SJCRH30 (cell line): ENCODE measurements around the gene EVPL. TPM values are rescaled to one million over a fixed set of nuclear protein-coding genes. Genes with fewer than 3 reads are reported as not detected.

Experiments
- DNase-seq, 2 experiments: peaks; one replicate each; pipeline ENCODE4 v3.0.0-alpha.2; 2015 to 2020
- H3K27ac ChIP-seq: fragments of 250-450 bp; sonication (Bioruptor Pico); 2 replicates; pipeline ENCODE4 v1.5.1; 2020; ENCODE audit warnings: mild to moderate bottlenecking, moderate library complexity
- H3K27me3 ChIP-seq: fragments of 250-450 bp; sonication (Bioruptor Pico); 2 replicates; pipeline ENCODE4 v1.5.1; 2020; ENCODE audit warnings: mild to moderate bottlenecking, moderate library complexity
- H3K36me3 ChIP-seq: fragments of 250-450 bp; sonication (Bioruptor Pico); 2 replicates; pipeline ENCODE4 v1.5.1; 2020; ENCODE audit warnings: mild to moderate bottlenecking, moderate library complexity
- H3K4me1 ChIP-seq: fragments of 250-450 bp; sonication (Bioruptor Pico); 2 replicates; pipeline ENCODE4 v1.5.1; 2020; ENCODE audit warnings: mild to moderate bottlenecking, moderate library complexity
- H3K4me3 ChIP-seq: fragments of 250-450 bp; sonication (Bioruptor Pico); 2 replicates; pipeline ENCODE4 v1.5.1; 2020; ENCODE audit warnings: mild to moderate bottlenecking, moderate library complexity
- H3K9me3 ChIP-seq: fragments of 250-450 bp; sonication (Bioruptor Pico); replicated peaks from 2 replicates; pipeline ENCODE4 v1.5.1; 2020; ENCODE audit warnings: mild to moderate bottlenecking, moderate library complexity
- total RNA-seq: library from RNA; depleted of rRNA; stranded (reverse); fragments of >200 nt; shearing (Covaris generic); gene quantifications from 2 replicates; pipeline ENCODE4 v1.2.3, GENCODE V29; 2014

EVPL gene
- total RNA-seq, 1 experiment from 2014 or later = 1.1 TPM

DNA sequence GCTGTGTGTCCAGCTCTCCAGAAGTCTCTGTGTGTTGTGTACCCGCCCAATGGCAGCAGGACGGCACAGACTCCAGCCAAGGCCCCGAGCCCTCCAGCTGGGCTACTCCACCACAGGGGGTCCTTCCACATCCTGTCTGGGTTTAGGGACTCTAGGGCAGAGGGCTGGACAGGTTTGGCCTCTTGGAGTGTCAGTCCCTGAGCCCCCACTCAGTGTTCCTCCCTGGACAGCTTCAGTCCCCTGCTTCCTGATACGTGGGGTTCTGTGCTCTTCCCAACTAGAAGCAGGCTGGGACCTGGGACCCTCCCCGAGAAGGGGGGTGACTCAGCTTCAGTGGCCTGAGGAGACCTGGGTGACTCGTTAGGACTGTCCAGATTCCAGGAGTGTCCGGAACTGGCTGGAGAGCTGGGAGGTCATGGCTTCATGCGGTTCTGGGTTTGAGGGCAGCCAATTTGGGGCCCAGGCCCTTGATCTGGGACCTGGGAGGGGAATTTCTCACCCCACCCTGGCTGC is 22.3 kb downstream of the EVPL start:
- Histone ChIP-seq H3K9me3 (no peaks in the 10 kb centered on the region), H3K4me1 (peaks cover 13% of the 10 kb centered on the region; the same call in 1 of the 2 replicates), H3K4me3 (no peak overlapping the region), H3K27me3 (no peaks in the 10 kb centered on the region), H3K27ac (peak overlapping the region; percentile 39), H3K36me3 (no peaks in the 10 kb centered on the region)
- no peak for DNase-seq

- Histone ChIP-seq H3K36me3 (no peaks in the 10 kb centered on the region), H3K4me3 (no peak overlapping the region), H3K9me3 (no peaks in the 10 kb centered on the region), H3K27ac (no peak overlapping the region), H3K27me3 (no peaks in the 10 kb centered on the region), H3K4me1 (peaks cover 13% of the 10 kb centered on the region; the same call in 1 of the 2 replicates)
- DNase-seq = no peak
Observed at GRCh38 chr17:76003915-76004314, 23.2 kb downstream of the EVPL start.

DNA sequence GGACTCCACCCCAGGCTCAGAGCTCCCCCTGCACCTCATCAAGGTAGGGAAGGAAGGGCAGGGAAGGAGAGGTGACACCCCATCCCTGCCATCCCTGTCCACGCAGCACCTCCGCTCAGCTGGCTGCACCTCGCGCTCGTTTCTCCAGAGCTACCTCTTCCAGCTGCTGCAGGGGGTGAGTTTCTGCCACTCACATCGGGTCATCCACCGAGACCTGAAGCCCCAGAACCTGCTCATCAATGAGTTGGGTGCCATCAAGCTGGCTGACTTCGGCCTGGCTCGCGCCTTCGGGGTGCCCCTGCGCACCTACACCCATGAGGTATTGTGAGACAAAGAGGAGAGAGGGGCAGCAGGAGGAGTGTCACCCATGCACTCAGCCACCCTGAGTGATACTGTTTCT is 25.0 kb downstream of the EVPL start:
- Histone ChIP-seq H3K9me3 (no peaks in the 10 kb centered on the region), H3K27ac (no peak overlapping the region), H3K4me3 (no peak overlapping the region), H3K27me3 (no peaks in the 10 kb centered on the region), H3K4me1 (peaks cover 17% of the 10 kb centered on the region), H3K36me3 (no peaks in the 10 kb centered on the region)
- DNase-seq = no peak

GRCh38 chr17:76000755-76001521 is 26.2 kb downstream of the EVPL start, which contains the start of gene CDK3:
Gene CDK3, plus strand, starts transcription at chr17:76000855. Its CDS starts 571 bp downstream, at chr17:76001426.
- DNase-seq = no peak
- Histone ChIP-seq H3K4me3 (no peak within 1 kb of the TSS), H3K9me3 (no peaks in the 10 kb centered on the region), H3K27ac (no peak within 1 kb of the TSS), H3K4me1 (peaks cover 21% of the 10 kb centered on the region), H3K36me3 (no peaks in the 10 kb centered on the region), H3K27me3 (no peaks in the 10 kb centered on the region)

- peak; percentile 72 to 85 for DNase-seq
- Histone ChIP-seq H3K4me1 (peaks cover 14% of the 10 kb centered on the region), H3K36me3 (no peaks in the 10 kb centered on the region), H3K4me3 (no peak overlapping the region), H3K27me3 (no peaks in the 10 kb centered on the region), H3K27ac (no peak overlapping the region), H3K9me3 (no peaks in the 10 kb centered on the region)
Observed at GRCh38 chr17:76000016-76000754, 26.9 kb downstream of the EVPL start.

DNA sequence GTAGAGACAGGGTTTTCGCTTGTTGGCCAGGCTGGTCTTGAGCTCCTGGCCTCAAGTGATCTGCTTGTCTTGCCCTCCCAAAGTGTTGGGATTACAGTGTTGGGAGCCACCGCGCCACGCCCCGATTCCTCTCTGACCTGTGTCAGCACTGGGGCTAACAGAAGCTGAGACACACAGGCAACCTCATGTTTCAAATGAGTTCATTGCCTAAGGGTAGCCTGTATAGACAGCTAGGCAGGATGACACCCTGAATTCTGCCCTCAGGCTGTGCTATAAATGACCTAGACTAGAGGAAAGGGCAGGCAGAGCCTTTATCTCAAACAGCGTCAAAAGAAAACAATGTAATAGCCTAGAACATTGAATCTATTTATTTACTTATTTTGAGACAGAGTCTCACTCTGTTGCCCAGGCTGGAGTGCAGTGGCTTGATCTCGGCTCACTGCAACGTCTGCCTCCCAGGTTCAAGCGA is 28.7 kb downstream of the EVPL start:
- peaks cover 8% of the 10 kb centered on the region for H3K4me1 ChIP-seq
- H3K27ac ChIP-seq = no peak overlapping the region
- H3K9me3 ChIP-seq = no peaks in the 10 kb centered on the region
- no peaks in the 10 kb centered on the region for H3K36me3 ChIP-seq
- H3K4me3 ChIP-seq = no peak overlapping the region
- H3K27me3 ChIP-seq = no peaks in the 10 kb centered on the region
- DNase-seq = no peak

DNA sequence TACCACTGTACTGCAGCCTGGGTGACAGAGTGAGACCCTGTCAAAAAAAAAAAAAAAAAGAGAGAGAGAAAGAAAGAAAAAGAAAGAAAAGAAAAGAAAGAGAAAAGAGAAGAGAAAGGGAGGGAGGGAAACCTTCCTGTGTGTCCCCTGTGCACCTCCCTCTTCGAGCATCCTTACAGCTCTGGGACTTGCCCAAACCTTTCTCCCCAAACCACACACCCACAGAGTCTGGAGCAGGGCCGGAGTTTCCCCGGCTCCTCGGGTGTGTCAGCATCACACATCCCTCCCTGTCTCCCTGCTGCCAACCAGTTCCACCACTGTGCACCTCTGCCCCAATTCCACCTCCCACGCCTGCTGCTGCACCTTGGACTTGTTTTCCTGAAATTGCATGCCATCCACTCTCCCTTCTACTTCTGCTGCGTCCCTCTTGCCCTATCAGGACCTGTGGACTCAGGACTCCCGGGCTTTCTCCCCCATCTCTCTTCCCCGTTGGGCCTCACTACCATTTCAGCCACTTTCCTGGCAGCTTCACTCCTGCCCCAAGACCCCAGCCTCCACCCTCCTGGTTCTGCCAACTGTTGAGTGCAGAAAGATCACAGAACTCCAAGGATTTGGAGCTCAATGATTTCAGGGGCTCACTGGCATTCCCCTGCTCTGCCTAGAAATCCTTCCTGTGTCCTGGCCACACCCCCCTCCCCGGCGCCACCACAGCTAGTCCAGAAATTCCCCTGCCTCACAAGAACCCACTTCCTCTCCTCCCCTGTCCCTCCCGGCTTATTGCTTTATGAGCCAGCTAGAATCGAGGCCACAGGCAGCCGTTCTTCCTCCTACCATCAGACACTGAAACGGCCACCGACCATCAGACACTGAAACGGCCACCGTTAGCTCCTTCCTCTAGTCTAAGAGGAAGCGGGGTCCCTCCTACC is 30.2 kb downstream of the EVPL start:
- H3K27me3 ChIP-seq = no peaks in the 10 kb centered on the region
- H3K27ac ChIP-seq = peak overlapping the region; percentile 22; the same call in 1 of the 2 replicates
- peak; percentile 83 to 84 for DNase-seq
- H3K9me3 ChIP-seq = no peaks in the 10 kb centered on the region
- H3K36me3 ChIP-seq = no peaks in the 10 kb centered on the region
- peak overlapping the region; percentile 36 for H3K4me3 ChIP-seq
- peaks cover 8% of the 10 kb centered on the region for H3K4me1 ChIP-seq

- Histone ChIP-seq H3K27ac (no peak overlapping the region), H3K27me3 (no peaks in the 10 kb centered on the region), H3K4me1 (peaks cover 8% of the 10 kb centered on the region), H3K9me3 (no peaks in the 10 kb centered on the region), H3K4me3 (no peak overlapping the region), H3K36me3 (no peaks in the 10 kb centered on the region)
- no peak for DNase-seq
Observed at GRCh38 chr17:75995385-75995925, 31.7 kb downstream of the EVPL start.

DNA sequence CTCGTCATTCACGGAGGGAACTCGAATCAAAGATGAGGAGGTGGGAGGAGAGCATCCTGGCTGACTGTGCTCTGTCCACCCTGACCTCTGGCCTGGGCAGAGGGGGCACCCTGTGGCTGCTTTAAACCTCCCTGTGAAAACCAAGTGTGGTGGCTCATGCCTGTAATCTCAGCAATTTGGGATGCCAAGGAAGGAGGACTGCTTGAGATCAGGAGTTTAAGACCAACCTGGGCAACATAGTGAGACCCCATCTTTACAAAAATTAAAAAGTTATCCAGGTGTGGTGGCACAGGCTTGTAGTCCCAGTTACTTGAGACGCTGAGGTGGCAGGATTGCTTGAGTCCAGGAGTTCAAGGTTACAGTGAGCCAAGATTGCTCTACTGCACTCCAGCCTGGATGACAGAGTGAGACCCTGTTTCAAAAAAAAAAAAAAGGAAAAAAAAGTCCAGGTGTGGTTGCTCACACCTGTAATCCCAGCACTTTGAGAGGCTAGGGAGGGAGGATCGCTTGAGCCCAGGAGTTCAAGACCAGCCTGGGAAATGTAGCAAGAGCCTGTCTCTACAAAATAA is 32.2 kb downstream of the EVPL start:
- no peak overlapping the region for H3K27ac ChIP-seq
- H3K4me3 ChIP-seq = no peak overlapping the region
- no peaks in the 10 kb centered on the region for H3K27me3 ChIP-seq
- no peaks in the 10 kb centered on the region for H3K9me3 ChIP-seq
- no peak for DNase-seq
- H3K4me1 ChIP-seq = peaks cover 8% of the 10 kb centered on the region
- H3K36me3 ChIP-seq = no peaks in the 10 kb centered on the region

GRCh38 chr17:75991396-75991795 is 35.7 kb downstream of the EVPL start:
- DNase-seq = no peak
- Histone ChIP-seq H3K9me3 (no peaks in the 10 kb centered on the region), H3K27ac (no peak overlapping the region), H3K27me3 (no peaks in the 10 kb centered on the region), H3K36me3 (no peaks in the 10 kb centered on the region), H3K4me3 (no peak overlapping the region), H3K4me1 (no peaks in the 10 kb centered on the region)

DNA sequence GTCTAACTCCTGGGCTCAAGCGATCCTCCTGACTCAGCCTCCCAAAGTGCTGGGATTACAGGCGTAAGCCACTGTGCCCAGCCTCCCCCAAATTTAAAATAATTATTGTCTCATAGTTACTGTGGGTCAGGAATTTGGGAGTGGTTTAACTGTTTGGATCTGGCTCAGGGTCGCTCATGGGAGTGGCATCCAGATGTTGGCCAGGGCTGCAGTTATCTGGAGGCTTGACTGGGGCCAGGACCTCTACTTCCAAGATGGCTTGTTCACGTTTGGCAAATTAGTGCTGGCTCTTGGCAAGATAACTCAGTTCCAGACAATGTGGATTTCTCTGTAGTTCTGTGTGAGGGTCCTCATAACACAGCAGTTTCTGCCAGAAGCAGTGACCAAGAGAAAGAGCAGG is 40.1 kb downstream of the EVPL start:
- H3K36me3 ChIP-seq = no peaks in the 10 kb centered on the region
- H3K27ac ChIP-seq = no peak overlapping the region
- H3K4me1 ChIP-seq = no peaks in the 10 kb centered on the region
- no peaks in the 10 kb centered on the region for H3K27me3 ChIP-seq
- no peaks in the 10 kb centered on the region for H3K9me3 ChIP-seq
- H3K4me3 ChIP-seq = no peak overlapping the region
- no peak for DNase-seq

- no peaks in the 10 kb centered on the region for H3K27me3 ChIP-seq
- no peaks in the 10 kb centered on the region for H3K36me3 ChIP-seq
- no peaks in the 10 kb centered on the region for H3K4me1 ChIP-seq
- H3K4me3 ChIP-seq = no peak overlapping the region
- no peak for DNase-seq
- no peak overlapping the region for H3K27ac ChIP-seq
- H3K9me3 ChIP-seq = no peaks in the 10 kb centered on the region
Observed at GRCh38 chr17:75985986-75986385, 41.1 kb downstream of the EVPL start.

GRCh38 chr17:75983501-75984181 is 43.5 kb downstream of the EVPL start:
- H3K36me3 ChIP-seq = no peaks in the 10 kb centered on the region
- no peak for DNase-seq
- no peaks in the 10 kb centered on the region for H3K9me3 ChIP-seq
- H3K4me3 ChIP-seq = no peak overlapping the region
- no peak overlapping the region for H3K27ac ChIP-seq
- no peaks in the 10 kb centered on the region; the same call in 1 of the 2 replicates for H3K4me1 ChIP-seq
- no peaks in the 10 kb centered on the region for H3K27me3 ChIP-seq
